Measurements from ENCODE around the gene ENTHD1. TPM values are rescaled to one million over a fixed set of nuclear protein-coding genes. Genes with fewer than 3 reads are reported as not detected.

The ENTHD1 gene
- total RNA-seq, 4 donors from 2014 or later, result not detected

DNA sequence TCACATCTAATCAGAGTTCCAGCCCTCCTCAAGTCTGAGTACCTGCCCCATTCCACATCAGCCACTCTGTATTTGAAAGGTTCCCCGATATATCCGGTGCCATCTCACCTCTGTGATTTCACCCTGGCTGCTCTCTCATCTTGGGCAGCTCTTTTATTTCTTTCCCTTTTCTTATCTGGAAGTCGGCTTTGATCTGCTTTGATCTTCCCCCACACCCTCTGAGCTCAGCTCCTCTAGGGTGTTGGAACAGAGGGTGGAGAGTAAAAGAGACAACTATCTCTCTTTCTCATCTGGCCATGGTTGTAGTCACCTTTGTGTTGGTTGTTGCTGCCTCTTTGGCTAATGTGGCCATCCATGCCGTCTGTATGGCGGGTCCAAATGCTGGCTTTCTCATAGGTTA is 108.3 kb downstream of the ENTHD1 start:
- no peak for TF ChIP-seq POLR2AphosphoS5 (IDR thresholded peaks at IDR 0.05)
- TF ChIP-seq, protein P1, sequence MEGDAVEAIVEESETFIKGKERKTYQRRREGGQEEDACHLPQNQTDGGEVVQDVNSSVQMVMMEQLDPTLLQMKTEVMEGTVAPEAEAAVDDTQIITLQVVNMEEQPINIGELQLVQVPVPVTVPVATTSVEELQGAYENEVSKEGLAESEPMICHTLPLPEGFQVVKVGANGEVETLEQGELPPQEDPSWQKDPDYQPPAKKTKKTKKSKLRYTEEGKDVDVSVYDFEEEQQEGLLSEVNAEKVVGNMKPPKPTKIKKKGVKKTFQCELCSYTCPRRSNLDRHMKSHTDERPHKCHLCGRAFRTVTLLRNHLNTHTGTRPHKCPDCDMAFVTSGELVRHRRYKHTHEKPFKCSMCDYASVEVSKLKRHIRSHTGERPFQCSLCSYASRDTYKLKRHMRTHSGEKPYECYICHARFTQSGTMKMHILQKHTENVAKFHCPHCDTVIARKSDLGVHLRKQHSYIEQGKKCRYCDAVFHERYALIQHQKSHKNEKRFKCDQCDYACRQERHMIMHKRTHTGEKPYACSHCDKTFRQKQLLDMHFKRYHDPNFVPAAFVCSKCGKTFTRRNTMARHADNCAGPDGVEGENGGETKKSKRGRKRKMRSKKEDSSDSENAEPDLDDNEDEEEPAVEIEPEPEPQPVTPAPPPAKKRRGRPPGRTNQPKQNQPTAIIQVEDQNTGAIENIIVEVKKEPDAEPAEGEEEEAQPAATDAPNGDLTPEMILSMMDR (IDR thresholded peaks at IDR 0.05), result no peak
- TF ChIP-seq EP300 (IDR thresholded peaks at IDR 0.05), result no peak
- no peak for TF ChIP-seq POLR2A (IDR thresholded peaks at IDR 0.05)
- 59% methylated on average over 5 of the region's 5 CpGs for WGBS
- no peaks in the 10 kb centered on the region for H3K36me3 ChIP-seq
- DNase-seq (ENCODE audit: low spot score in 2 of 2), result no peak
- no peak overlapping the region for H3K27ac ChIP-seq
- H3K4me3 ChIP-seq, result no peak overlapping the region
- peaks cover 5% of the 10 kb centered on the region for H3K27me3 ChIP-seq
- no peaks in the 10 kb centered on the region for H3K9me3 ChIP-seq
- H3K4me1 ChIP-seq, result no peaks in the 10 kb centered on the region

DNA sequence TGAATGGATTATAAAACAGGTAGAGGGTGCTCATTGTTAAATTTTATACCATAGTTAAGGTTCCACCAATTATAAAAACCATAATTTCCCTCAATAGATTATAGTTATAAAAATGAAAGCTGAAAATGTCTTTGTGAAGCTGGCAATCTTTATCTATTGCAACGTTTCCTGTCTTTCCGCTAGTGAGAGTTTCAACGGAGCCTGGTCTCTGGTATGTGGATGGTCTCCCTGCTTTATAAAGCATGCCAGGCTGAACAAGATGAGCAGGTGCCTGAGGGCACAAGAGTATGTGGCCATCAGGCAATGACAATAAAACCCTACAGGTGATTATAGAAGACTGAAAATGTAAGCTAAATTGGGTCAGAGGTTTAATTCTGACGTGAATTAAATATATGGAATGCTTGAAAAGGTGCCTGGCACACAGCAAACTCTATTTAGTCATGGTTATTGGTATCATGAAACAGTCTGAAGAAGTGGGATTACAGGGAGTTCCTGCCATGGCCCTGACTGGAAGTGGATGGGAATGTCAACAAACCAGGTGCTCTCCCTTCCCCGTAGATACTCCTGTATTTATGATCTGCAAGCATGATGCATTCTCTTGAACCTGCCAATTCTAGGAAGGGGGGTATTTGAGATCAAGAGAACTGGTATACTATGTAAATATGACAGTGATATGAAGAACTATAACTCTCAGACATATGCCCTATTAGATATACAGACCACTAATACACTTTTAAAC is 115.7 kb downstream of the ENTHD1 start:
- 63% methylated on average over 5 of the region's 5 CpGs for WGBS
- TF ChIP-seq, protein P1 (IDR thresholded peaks at IDR 0.05), result no peak
- no peak for TF ChIP-seq POLR2A (IDR thresholded peaks at IDR 0.05)
- no peak for TF ChIP-seq POLR2AphosphoS5 (IDR thresholded peaks at IDR 0.05)
- no peak for TF ChIP-seq EP300 (IDR thresholded peaks at IDR 0.05)
- Histone ChIP-seq H3K27ac (no peak overlapping the region), H3K4me1 (no peaks in the 10 kb centered on the region), H3K9me3 (no peaks in the 10 kb centered on the region), H3K27me3 (peaks cover 8% of the 10 kb centered on the region), H3K4me3 (no peak overlapping the region), H3K36me3 (no peaks in the 10 kb centered on the region)
- no peak for DNase-seq (ENCODE audit: low spot score in 2 of 2)

DNA sequence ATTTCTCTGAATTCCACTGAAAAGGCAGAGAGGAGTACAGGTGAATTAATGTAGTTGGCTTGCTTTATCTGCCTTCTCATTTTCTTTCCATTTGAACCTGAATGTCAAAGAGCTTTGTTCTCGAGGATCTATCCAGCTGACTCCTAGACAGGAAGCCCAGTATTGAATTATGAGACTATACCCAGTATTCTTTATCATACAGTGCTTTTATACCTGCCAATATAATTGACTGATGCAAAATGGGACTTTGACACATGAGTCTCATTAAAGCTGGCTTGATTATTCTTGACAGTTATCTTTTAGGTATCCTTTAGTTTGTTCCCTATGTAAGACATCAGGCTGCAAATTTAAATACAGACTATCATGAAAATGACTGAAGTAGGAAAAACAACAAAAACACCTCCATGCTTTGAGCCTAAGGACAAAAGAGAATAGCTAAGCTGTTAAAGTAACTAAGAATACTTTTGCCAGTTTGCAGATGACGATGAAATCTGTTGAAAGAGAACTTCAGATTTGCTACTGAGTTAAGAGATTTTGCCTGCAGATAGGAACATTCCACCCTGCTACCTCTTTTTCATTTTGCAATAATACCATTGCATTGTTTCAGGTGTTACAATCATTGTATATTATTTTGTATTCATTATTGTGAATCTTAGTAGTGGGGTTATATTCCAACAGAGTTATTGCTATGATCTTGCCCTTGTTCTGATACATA is 117.1 kb downstream of the ENTHD1 start:
- Histone ChIP-seq H3K27ac (no peak overlapping the region), H3K4me3 (no peak overlapping the region), H3K4me1 (no peaks in the 10 kb centered on the region), H3K27me3 (peaks cover 8% of the 10 kb centered on the region), H3K9me3 (no peaks in the 10 kb centered on the region), H3K36me3 (no peaks in the 10 kb centered on the region)
- 59% methylated on average over 2 of the region's 2 CpGs for WGBS
- TF ChIP-seq POLR2AphosphoS5 (IDR thresholded peaks at IDR 0.05) (no peak), POLR2A (IDR thresholded peaks at IDR 0.05) (no peak), EP300 (IDR thresholded peaks at IDR 0.05) (no peak)
- TF ChIP-seq, protein P1 (IDR thresholded peaks at IDR 0.05), result no peak
- no peak for DNase-seq (ENCODE audit: low spot score in 2 of 2)

DNA sequence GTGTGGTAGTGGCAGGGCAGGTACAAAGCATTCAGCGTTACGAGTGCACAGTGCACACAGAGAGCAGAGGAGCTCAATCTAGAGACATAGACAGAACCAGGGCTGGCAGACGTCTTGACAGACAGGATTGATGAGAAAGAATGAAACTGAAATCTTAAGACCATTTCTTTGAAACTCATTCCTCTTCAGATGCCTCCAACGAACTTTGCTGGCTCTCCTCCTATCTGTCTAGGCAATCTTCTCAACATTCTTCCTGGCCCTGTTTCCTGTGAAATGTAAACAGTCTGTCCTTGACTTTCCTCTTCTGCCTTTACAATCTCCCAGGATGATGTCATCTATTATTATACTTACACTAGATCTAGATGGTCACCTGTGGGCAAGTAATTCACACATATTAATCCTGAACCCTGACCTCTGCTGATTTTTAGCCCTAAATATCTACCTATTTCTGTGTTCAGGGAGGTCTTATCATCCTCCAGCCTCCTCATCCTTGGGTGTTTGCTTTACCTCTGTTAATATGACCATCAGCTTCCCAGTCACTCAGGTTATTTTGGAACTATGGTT is 119.5 kb downstream of the ENTHD1 start:
- TF ChIP-seq POLR2AphosphoS5 (IDR thresholded peaks at IDR 0.05) (no peak), EP300 (IDR thresholded peaks at IDR 0.05) (no peak), POLR2A (IDR thresholded peaks at IDR 0.05) (no peak)
- TF ChIP-seq, protein P1 (IDR thresholded peaks at IDR 0.05), result no peak
- H3K4me3 ChIP-seq, result no peak overlapping the region
- no peaks in the 10 kb centered on the region for H3K4me1 ChIP-seq
- H3K27me3 ChIP-seq, result peaks cover 8% of the 10 kb centered on the region
- no peak for DNase-seq (ENCODE audit: low spot score in 2 of 2)
- no peaks in the 10 kb centered on the region for H3K36me3 ChIP-seq
- H3K27ac ChIP-seq, result no peak overlapping the region
- no peaks in the 10 kb centered on the region for H3K9me3 ChIP-seq
- 22% methylated on average over 4 of the region's 4 CpGs for WGBS

DNA sequence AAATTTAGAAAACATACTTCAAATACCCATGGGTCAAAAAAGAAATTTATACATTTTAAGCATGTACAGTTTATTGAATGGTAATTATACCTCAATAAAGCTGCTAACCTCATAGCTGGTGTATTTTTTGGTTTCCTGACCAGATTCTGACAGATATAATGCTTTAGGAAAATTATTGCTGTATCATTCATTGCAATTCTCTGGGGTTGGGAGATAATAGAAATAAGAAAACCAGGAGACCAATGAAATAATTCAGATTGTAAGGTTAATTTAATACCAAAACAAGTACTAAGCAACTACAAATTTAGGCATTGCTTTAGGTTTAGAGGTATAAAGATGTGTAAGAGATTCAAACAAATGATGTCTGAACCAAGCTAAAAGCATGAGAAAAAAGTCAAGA is 120.1 kb downstream of the ENTHD1 start:
- DNase-seq (ENCODE audit: low spot score in 2 of 2), result no peak
- H3K9me3 ChIP-seq, result no peaks in the 10 kb centered on the region
- peaks cover 8% of the 10 kb centered on the region for H3K27me3 ChIP-seq
- TF ChIP-seq POLR2A (IDR thresholded peaks at IDR 0.05), result no peak
- TF ChIP-seq EP300 (IDR thresholded peaks at IDR 0.05), result no peak
- no peak for TF ChIP-seq POLR2AphosphoS5 (IDR thresholded peaks at IDR 0.05)
- TF ChIP-seq, protein P1 (IDR thresholded peaks at IDR 0.05), result no peak
- H3K27ac ChIP-seq, result no peak overlapping the region
- H3K4me1 ChIP-seq, result no peaks in the 10 kb centered on the region
- no peak overlapping the region for H3K4me3 ChIP-seq
- no peaks in the 10 kb centered on the region for H3K36me3 ChIP-seq

All from suprapubic skin (tissue), 4 donors.